NCI-H2107 treated with DMSO at 0.1 percent for 48 hours (cell line): ENCODE measurements around the gene MRPL33.
A peak's percentile ranks its signal among the peaks of the same experiment; 100 is the strongest.

Source experiments
- DNase-seq: peaks from one replicate; lab custom pipeline; 2025; ENCODE audit not compliant: unreplicated experiment; lab: John Stamatoyannopoulos, UW

The MRPL33 gene

GRCh38 chr2:27807476-27807875 is 36.0 kb downstream of the MRPL33 start:
- DNase-seq, result no peak

- no peak for DNase-seq
Observed at GRCh38 chr2:27808418-27808817, 36.9 kb downstream of the MRPL33 start.

- DNase-seq, result no peak
Observed at GRCh38 chr2:27808984-27809383, 37.5 kb downstream of the MRPL33 start.

DNA sequence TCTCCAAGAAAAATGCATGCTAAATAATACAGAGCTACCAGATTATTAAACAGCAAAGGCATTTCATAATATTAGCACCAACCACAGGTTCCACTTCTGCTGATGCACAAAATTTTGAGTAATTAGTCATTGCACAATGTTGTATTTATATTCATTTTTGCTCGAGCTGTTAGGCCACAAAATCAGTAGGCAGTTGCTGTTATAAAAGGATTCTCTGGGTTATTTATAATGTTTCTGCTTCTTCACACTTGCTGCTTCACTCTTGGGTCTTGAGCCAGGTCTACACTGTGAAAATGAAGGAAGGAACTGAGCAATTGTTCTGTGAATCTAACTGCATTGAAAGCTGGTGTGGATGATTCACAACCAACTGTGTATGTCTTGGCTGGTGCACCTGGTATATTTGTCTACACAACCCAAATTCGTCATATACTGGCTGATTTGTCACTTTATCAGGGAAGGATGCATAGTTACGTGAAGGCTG is 38.3 kb downstream of the MRPL33 start:
- no peak for DNase-seq

DNA sequence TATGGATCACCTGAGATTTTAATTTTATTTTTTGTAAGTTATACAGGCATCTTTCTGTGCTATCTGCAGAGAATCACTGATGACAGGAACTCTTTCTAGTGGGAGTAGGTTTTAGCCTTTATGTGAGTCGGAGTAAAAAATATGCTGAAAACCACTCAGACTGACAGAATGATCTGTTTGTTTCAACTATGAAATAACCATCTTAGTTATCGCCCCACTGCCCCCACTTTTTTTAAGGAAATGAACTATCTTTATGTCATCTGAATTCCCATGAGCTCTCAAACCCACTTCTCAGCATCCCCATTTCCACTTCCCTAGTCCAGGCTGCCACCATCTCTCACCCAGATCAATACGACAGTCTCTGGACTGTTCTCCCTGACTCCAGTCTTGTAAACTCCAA is 38.9 kb downstream of the MRPL33 start:
- no peak for DNase-seq

GRCh38 chr2:27811768-27812167 is 40.2 kb downstream of the MRPL33 start:
- no peak for DNase-seq

DNA sequence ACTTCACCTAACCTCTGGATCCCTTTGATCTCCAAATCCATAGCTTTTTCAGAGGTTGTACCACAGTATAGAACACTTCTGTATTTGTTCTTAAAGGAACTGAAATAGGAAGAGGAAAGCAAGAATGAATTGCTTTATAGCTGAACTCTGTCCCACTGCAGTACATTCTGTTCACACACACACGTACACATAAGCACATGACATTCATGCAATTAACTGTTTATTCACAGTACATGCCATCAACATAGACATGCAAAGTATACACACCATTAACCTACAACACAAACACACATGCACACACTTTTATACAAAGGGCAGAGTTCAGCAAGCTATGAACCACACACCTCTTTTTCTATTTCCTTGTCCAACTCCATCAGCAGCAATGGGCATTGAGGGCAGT is 43.2 kb downstream of the MRPL33 start:
- no peak for DNase-seq

DNA sequence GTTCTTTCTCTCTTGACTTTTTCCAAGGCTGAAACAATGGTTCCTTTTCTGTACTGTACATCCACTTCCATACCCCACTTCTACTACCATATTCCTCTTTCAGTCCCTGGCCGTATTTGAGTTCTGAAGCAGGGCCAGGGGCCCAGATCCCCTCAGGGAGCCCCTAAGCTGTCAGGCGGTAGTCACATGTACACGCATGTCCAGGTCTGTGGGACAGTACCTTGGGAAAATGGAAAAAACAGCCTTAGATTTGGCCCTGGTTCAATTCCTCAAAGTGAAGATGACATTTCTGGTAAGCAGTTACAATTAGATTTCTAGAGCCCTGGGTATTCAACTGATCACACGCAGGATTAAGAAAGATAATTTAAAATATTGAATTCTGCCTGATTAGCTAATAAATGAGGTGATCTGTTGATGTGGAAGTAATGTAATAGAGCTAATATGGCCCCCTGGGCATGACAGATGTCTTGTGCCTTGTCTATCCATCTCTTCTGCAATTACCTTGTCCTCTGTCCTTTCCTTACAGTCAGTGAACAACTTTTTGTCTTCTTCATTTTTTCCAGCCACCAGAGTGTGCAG is 44.4 kb downstream of the MRPL33 start:
- no peak for DNase-seq

GRCh38 chr2:27822049-27822448 is 50.5 kb downstream of the MRPL33 start:
- no peak for DNase-seq

DNA sequence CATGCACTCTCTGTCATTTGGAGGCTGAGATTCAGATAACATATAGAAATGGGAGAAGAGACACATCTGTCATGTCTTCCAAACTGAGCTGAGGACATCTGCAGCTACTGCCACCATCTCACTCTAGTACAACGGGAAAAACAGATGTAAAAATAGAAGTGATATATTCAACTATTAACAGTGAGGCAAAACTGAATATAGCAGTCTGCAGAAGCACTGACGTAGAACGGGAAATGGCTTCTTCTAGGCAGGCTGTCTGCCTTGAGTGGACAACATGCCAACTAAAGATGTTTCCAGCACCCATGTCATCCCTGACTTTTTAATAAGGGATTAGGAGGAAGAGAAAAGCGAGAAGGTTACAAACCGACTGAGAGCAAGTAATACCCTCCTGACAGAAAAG is 51.6 kb downstream of the MRPL33 start:
- no peak for DNase-seq

DNA sequence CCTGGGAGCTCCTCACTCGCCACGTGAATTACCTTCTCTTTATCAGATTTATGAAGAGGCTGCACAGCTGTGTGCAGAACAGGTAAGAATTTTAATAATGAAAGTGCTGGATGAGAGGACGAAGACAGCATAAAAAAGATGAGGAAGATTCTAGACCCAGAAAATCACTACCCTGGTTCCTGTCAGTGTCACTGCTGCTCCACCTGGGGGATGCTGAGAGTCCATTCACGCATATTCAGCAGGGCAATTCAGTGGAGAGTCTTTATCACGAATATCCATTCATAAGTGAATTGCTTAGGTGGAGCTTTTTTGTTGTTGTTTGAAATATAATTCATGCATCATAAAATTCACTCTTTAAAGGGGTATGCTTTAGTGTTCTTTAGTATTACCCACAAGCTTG is 52.0 kb downstream of the MRPL33 start:
- no peak for DNase-seq

DNA sequence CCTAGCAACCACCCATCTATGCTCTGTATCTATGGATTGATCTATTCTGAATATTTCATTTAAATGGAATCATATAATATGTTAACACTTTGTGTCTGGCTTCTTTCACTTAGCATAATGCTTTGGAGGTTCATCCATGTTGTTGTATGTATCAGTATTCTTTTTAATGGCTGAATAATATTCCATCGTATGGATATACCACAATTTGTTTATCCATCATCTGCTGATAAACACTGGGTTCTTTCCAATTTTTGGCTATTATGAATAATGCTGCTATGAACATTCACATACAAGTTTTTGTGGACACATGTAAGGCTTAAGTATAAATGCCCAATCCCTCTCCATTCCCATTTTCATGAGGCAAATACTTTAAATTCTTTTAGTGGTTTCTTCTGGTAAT is 52.9 kb downstream of the MRPL33 start:
- DNase-seq, result no peak

- peak; percentile 51 for DNase-seq
Observed at GRCh38 chr2:27828305-27828704, 56.8 kb downstream of the MRPL33 start.
